ENCODE data around the gene SYCP2L. TPM values are rescaled to one million over a fixed set of nuclear protein-coding genes. Genes with fewer than 3 reads are reported as not detected.
"Not testable (repeated sequence)": the region's sequence is repeated elsewhere in the genome, so short reads cannot be mapped to it uniquely, and the experiment has no call there.

SYCP2L gene
- total RNA-seq, 1 donor from 2014 or later: 6.4 TPM

DNA sequence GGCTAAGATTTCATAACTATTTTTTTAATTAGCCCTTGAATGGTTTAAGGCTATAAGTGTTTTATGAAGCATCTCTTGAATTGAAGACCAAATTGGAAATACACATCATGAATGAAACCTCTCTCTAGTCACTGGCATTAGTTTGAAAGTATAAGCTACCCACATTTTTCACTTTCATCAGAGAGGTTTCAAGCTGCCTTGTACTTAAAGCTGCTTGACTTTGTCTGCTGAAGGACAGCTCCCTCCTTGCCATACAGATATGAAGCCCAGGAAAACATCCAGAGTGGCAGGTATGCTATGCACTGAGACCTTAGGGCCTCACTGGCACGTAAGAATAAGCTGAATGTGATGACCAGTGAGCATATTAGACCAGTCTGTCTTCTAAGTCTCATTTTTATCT is 94.6 kb downstream of the SYCP2L start:
- H2AFZ ChIP-seq (ENCODE audit: low read depth, low read length): no peak overlapping the region
- H3K4me1 Mint-ChIP-seq (ENCODE audit: low read depth, unreplicated experiment): no peaks in the 10 kb centered on the region
- no peaks in the 10 kb centered on the region for H3K4me1 ChIP-seq (ENCODE audit: insufficient read depth, low read length)
- H3K36me3 ChIP-seq (ENCODE audit: insufficient read depth, low read length): no peaks in the 10 kb centered on the region
- H3K27me3 Mint-ChIP-seq (ENCODE audit: low read depth, unreplicated experiment): no peaks in the 10 kb centered on the region
- H3K4me3 Mint-ChIP-seq (ENCODE audit: unreplicated experiment): no peak overlapping the region
- DNase-seq (ENCODE audit: low read depth): no peak
- no peaks in the 10 kb centered on the region for H3K27me3 ChIP-seq (ENCODE audit: insufficient read depth, low read length)
- TF ChIP-seq EZH2 (IDR thresholded peaks at IDR 0.05; ENCODE audit: insufficient read depth, low read length): no peak
- TF ChIP-seq, protein P1, sequence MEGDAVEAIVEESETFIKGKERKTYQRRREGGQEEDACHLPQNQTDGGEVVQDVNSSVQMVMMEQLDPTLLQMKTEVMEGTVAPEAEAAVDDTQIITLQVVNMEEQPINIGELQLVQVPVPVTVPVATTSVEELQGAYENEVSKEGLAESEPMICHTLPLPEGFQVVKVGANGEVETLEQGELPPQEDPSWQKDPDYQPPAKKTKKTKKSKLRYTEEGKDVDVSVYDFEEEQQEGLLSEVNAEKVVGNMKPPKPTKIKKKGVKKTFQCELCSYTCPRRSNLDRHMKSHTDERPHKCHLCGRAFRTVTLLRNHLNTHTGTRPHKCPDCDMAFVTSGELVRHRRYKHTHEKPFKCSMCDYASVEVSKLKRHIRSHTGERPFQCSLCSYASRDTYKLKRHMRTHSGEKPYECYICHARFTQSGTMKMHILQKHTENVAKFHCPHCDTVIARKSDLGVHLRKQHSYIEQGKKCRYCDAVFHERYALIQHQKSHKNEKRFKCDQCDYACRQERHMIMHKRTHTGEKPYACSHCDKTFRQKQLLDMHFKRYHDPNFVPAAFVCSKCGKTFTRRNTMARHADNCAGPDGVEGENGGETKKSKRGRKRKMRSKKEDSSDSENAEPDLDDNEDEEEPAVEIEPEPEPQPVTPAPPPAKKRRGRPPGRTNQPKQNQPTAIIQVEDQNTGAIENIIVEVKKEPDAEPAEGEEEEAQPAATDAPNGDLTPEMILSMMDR (IDR thresholded peaks at IDR 0.05; ENCODE audit: insufficient read depth, low read depth, low read length): no peak
- FAIRE-seq: no peak
- no peaks in the 10 kb centered on the region for H3K79me2 ChIP-seq (ENCODE audit: insufficient read depth, low read length)
- H3K9me3 ChIP-seq (ENCODE audit: insufficient read depth, low read depth, low read length): no peaks in the 10 kb centered on the region
- H3K4me2 ChIP-seq (ENCODE audit: low read length): no peak overlapping the region
- no peak overlapping the region for H3K27ac Mint-ChIP-seq (ENCODE audit: unreplicated experiment)
- H3K9me3 Mint-ChIP-seq (ENCODE audit: unreplicated experiment): peaks cover 7% of the 10 kb centered on the region
- H3K9ac ChIP-seq (ENCODE audit: low read length): no peak overlapping the region
- no peaks in the 10 kb centered on the region for H4K20me1 ChIP-seq (ENCODE audit: insufficient read depth, low read length)
- H3K36me3 Mint-ChIP-seq (ENCODE audit: low read depth, unreplicated experiment): peaks cover 9% of the 10 kb centered on the region
- H3K4me3 ChIP-seq (ENCODE audit: insufficient read depth, low read depth, low read length): no peak overlapping the region
- no peak overlapping the region for H3K27ac ChIP-seq (ENCODE audit: low read depth, low read length)

DNA sequence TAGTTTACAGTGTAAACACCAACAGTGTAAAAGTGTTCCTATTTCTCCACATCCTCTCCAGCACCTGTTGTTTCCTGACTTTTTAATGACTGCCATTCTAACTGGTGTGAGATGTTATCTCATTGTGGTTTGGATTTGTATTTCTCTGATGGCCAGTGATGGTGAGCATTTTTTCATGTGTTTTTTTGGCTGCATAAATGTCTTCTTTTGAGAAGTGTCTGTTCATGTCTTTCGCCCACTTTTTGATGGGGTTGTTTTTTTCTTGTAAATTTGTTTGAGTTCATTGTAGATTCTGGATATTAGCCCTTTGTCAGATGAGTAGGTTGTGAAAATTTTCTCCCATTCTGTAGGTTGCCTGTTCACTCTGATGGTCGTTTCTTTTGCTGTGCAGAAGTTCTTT is 98.1 kb downstream of the SYCP2L start:
- FAIRE-seq; H3K9me3 Mint-ChIP-seq (ENCODE audit: unreplicated experiment); H4K20me1 ChIP-seq (ENCODE audit: insufficient read depth, low read length): not testable (repeated sequence)

DNA sequence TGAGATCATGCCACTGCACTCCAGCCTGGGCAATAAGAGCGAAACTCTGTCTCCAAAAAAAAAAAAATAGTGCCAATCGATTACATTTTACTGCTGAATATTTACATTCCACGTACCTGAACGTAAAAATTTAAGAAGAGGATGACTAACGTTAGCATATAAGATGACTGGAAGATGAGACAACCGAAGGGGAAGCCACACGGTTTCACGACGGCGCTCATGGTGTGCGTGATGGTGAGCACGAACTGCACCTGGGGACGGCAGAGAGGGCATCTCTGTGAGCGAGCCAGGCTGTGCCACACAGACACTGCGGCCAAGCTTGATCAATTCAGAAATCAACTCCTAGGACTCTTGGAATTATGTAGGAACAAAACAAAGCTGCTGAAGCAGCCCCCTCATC is 102.7 kb downstream of the SYCP2L start:
- Mint-ChIP-seq H3K4me1 (ENCODE audit: low read depth, unreplicated experiment) (no peaks in the 10 kb centered on the region), H3K27me3 (ENCODE audit: low read depth, unreplicated experiment) (no peaks in the 10 kb centered on the region), H3K27ac (ENCODE audit: unreplicated experiment) (no peak overlapping the region), H3K36me3 (ENCODE audit: low read depth, unreplicated experiment) (no peaks in the 10 kb centered on the region), H3K9me3 (ENCODE audit: unreplicated experiment) (peaks cover 3% of the 10 kb centered on the region), H3K4me3 (ENCODE audit: unreplicated experiment) (no peak overlapping the region)
- Histone ChIP-seq H3K4me3 (ENCODE audit: insufficient read depth, low read depth, low read length) (no peak overlapping the region), H3K36me3 (ENCODE audit: insufficient read depth, low read length) (no peaks in the 10 kb centered on the region), H3K27me3 (ENCODE audit: insufficient read depth, low read length) (no peaks in the 10 kb centered on the region), H3K27ac (ENCODE audit: low read depth, low read length) (no peak overlapping the region), H3K4me2 (ENCODE audit: low read length) (no peak overlapping the region), H3K4me1 (ENCODE audit: insufficient read depth, low read length) (no peaks in the 10 kb centered on the region), H3K9ac (ENCODE audit: low read length) (no peak overlapping the region), H3K79me2 (ENCODE audit: insufficient read depth, low read length) (no peaks in the 10 kb centered on the region), H3K9me3 (ENCODE audit: insufficient read depth, low read depth, low read length) (no peaks in the 10 kb centered on the region), H4K20me1 (ENCODE audit: insufficient read depth, low read length) (no peaks in the 10 kb centered on the region), H2AFZ (ENCODE audit: low read depth, low read length) (no peak overlapping the region)
- no peak for DNase-seq (ENCODE audit: low read depth)
- TF ChIP-seq EZH2 (IDR thresholded peaks at IDR 0.05; ENCODE audit: insufficient read depth, low read length): no peak
- TF ChIP-seq, protein P1 (IDR thresholded peaks at IDR 0.05; ENCODE audit: insufficient read depth, low read depth, low read length): no peak
- FAIRE-seq: no peak

More for the DNA sequence above, 98.1 kb downstream of the SYCP2L start:
- H3K36me3 ChIP-seq (ENCODE audit: insufficient read depth, low read length); H3K79me2 ChIP-seq (ENCODE audit: insufficient read depth, low read length); H3K27ac Mint-ChIP-seq (ENCODE audit: unreplicated experiment); H3K4me1 ChIP-seq (ENCODE audit: insufficient read depth, low read length); H3K4me3 Mint-ChIP-seq (ENCODE audit: unreplicated experiment); DNase-seq (ENCODE audit: low read depth); H3K4me3 ChIP-seq (ENCODE audit: insufficient read depth, low read depth, low read length); H3K4me1 Mint-ChIP-seq (ENCODE audit: low read depth, unreplicated experiment); H3K9ac ChIP-seq (ENCODE audit: low read length); H2AFZ ChIP-seq (ENCODE audit: low read depth, low read length); H3K27me3 ChIP-seq (ENCODE audit: insufficient read depth, low read length); H3K4me2 ChIP-seq (ENCODE audit: low read length); H3K9me3 ChIP-seq (ENCODE audit: insufficient read depth, low read depth, low read length); H3K27ac ChIP-seq (ENCODE audit: low read depth, low read length); H3K27me3 Mint-ChIP-seq (ENCODE audit: low read depth, unreplicated experiment); H3K36me3 Mint-ChIP-seq (ENCODE audit: low read depth, unreplicated experiment): not testable (repeated sequence)
